ENCODE data around the gene BEND6. TPM values are rescaled to one million over a fixed set of nuclear protein-coding genes. Genes with fewer than 3 reads are reported as not detected.

The BEND6 gene
- total and polyA plus RNA-seq, 2 of the 13 experiments (the other 11 are each of a cell fraction or from before 2014, with no cell fraction given) = 0.20 to 0.21 TPM

- TF ChIP-seq, protein P1, sequence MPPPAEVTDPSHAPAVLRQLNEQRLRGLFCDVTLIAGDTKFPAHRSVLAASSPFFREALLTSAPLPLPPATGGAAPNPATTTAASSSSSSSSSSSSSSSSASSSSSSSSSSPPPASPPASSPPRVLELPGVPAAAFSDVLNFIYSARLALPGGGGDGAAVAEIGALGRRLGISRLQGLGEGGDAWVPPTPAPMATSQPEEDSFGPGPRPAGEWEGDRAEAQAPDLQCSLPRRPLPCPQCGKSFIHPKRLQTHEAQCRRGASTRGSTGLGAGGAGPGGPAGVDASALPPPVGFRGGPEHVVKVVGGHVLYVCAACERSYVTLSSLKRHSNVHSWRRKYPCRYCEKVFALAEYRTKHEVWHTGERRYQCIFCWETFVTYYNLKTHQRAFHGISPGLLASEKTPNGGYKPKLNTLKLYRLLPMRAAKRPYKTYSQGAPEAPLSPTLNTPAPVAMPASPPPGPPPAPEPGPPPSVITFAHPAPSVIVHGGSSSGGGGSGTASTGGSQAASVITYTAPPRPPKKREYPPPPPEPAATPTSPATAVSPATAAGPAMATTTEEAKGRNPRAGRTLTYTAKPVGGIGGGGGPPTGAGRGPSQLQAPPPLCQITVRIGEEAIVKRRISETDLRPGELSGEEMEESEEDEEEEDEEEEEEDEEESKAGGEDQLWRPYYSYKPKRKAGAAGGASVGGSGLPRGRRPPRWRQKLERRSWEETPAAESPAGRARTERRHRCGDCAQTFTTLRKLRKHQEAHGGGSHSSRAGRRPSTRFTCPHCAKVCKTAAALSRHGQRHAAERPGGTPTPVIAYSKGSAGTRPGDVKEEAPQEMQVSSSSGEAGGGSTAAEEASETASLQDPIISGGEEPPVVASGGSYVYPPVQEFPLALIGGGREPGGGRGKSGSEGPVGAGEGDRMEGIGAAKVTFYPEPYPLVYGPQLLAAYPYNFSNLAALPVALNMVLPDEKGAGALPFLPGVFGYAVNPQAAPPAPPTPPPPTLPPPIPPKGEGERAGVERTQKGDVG (CRISPR knock-in tag; IDR thresholded peaks at IDR 0.05; ENCODE audit: borderline replicate concordance) = no peak
- TF ChIP-seq HDAC2 (CRISPR knock-in tag; IDR thresholded peaks at IDR 0.05) (no peak), TAF15 (IDR thresholded peaks at IDR 0.05; ENCODE audit: low read depth, low read length, poor library complexity, severe bottlenecking) (no peak), TBX2 (CRISPR knock-in tag; IDR thresholded peaks at IDR 0.05; ENCODE audit: borderline replicate concordance) (no peak), ZNF83 (CRISPR knock-in tag; IDR thresholded peaks at IDR 0.05; ENCODE audit: borderline replicate concordance) (no peak), MIER3 (CRISPR knock-in tag; IDR thresholded peaks at IDR 0.05; ENCODE audit: borderline replicate concordance) (no peak), ZNF800 (CRISPR knock-in tag; IDR thresholded peaks at IDR 0.05) (no peak), HNF4A (CRISPR knock-in tag; IDR thresholded peaks at IDR 0.05) (no peak), MAFK (conservative IDR thresholded peaks at IDR 0.05 in 1 of 2, IDR thresholded peaks at IDR 0.05 in 1 of 2; ENCODE audit: low read length in 2 of 2) (no peak), ZNF33A (CRISPR knock-in tag; IDR thresholded peaks at IDR 0.05; ENCODE audit: borderline replicate concordance) (no peak), ELF3 (CRISPR knock-in tag; IDR thresholded peaks at IDR 0.05) (no peak), AGO2 (optimal IDR thresholded peaks at IDR 0.05; ENCODE audit: low read depth, low read length) (no peak)
- Histone ChIP-seq H3K4me1 (ENCODE audit: insufficient read depth, low read length) (no peaks in the 10 kb centered on the region), H3K79me2 (ENCODE audit: insufficient read depth, low read length) (no peaks in the 10 kb centered on the region), H3K27ac (ENCODE audit: extremely low read length, insufficient read depth, low read length) (no peak overlapping the region), H3K9me3 (ENCODE audit: low read length) (peaks cover 17% of the 10 kb centered on the region), H3K36me3 (replicated peaks in 1 of 2; ENCODE audit: control insufficient read depth in 1 of 2, insufficient read depth in 2 of 2, low read length in 2 of 2) (no peaks in the 10 kb centered on the region), H2AFZ (ENCODE audit: low read length) (no peak overlapping the region), H3K4me3 (replicated peaks in 1 of 3; ENCODE audit: insufficient read depth in 1 of 3, low read depth in 2 of 3, low read length in 3 of 3) (no peak overlapping the region), H3K9ac (ENCODE audit: insufficient read depth, low read depth, low read length) (no peak overlapping the region), H4K20me1 (ENCODE audit: insufficient read depth, low read length) (no peaks in the 10 kb centered on the region), H3K4me2 (ENCODE audit: low read depth, low read length) (no peak overlapping the region), H3K27me3 (ENCODE audit: control insufficient read depth in 1 of 2, insufficient read depth in 2 of 2, low read length in 2 of 2) (no peaks in the 10 kb centered on the region)
- CTCF ChIA-PET (ENCODE audit: low intra/inter-chr PET ratio, low total read pairs) = no interaction called here
- intact Hi-C loops (cut with micrococcal nuclease; ENCODE audit: unreplicated experiment) (no loop called here), in situ Hi-C loops (cut with HindIII; ENCODE audit: extremely low pct_ligation_motif_present, low pct_unique_long_range_greater_than_20kb) (no loop called here)
- no TSS peak for BruUV-seq (replicated peaks)
- ATAC-seq (no peak), DNase-seq (ENCODE audit: low spot score) (no peak), FAIRE-seq (no peak)
- POLR2A ChIA-PET = no interaction called here
Measured at GRCh38 chr6:57002197-57002596, 47.3 kb downstream of the BEND6 start.
